ENCODE measurements around the gene LEAP2. TPM values are rescaled to one million over a fixed set of nuclear protein-coding genes. Genes with fewer than 3 reads are reported as not detected.

LEAP2 gene, protein sequence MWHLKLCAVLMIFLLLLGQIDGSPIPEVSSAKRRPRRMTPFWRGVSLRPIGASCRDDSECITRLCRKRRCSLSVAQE
- under 1 TPM in 1 of 2 donors, not detected in 1; 0.67 TPM for total RNA-seq

GRCh38 chr5:132873119-132873929, at the start of gene LEAP2:
TSS of gene LEAP2 (plus strand) at chr5:132873668. CDS start at chr5:132873695, 27 bp downstream.

GRCh38 chr5:132830436-132831094, 42.9 kb upstream of the LEAP2 start, which contains the start of gene SHROOM1:
TSS of gene SHROOM1 (minus strand) at chr5:132830647. CDS start at chr5:132826140, 4,507 bp downstream.

DNA sequence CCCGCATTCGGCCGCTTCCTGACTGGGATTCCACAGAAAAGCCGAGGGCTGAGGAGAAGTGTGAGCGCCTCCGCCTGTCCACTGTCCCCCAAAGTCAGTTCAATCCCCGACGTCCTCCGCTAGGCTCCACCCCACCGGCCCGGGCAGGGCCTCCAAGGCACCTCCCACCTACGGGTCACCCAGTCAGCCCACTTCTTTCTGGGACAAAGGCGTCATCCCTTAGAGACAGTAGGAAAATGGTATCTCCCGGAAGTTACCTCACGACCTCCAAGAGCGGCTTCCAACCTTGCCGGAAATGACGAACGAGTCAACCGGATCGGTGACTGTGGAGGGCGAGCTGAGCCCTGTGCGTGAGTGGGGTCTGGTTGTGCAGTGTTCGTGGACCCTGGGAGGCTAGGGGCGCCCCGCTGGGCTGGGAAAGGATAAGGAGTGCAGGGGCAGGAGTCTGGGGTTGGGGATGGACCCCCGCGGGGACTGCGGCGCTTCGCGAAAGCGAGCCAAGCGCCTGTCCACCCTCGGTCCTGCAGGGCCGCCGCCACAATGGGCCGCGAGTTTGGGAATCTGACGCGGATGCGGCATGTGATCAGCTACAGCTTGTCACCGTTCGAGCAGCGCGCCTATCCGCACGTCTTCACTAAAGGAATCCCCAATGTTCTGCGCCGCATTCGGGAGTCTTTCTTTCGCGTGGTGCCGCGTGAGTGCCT, 7.0 kb upstream of the LEAP2 start, which contains the start of the genes GDF9 and UQCRQ:
Gene GDF9 (minus strand): TSS at position 128 of the 704 bp plus-strand sequence. CDS start 1,936 bp downstream, outside the sequence.
Gene UQCRQ (plus strand): TSS at position 301 of the 704 bp plus-strand sequence. CDS start 240 bp downstream, at position 541.

Small RNAs within 50 kb of the gene (small RNA-seq; reads per million reads assigned to genes)
- gene RNA5SP192 = 0 reads per million in 2 donors

Other genes with a start within 250 kb of the LEAP2 start
- gene IL13, start 215.5 kb upstream of the LEAP2 start, total RNA-seq = not detected
- not detected for gene IL4, start 199.7 kb upstream of the LEAP2 start, total RNA-seq
- gene KIF3A, start 136.1 kb upstream of the LEAP2 start, total RNA-seq = 10 to 100 TPM; 14.8 to 15.3 TPM
- gene CCNI2, start 126.2 kb upstream of the LEAP2 start, total RNA-seq = under 1 TPM in 1 of 2 donors, not detected in 1; under 0.01 TPM
- gene SEPTIN8, start 96.4 kb upstream of the LEAP2 start, total RNA-seq = 10 to 100 TPM; 26.0 to 29.3 TPM
- not detected for gene SOWAHA, start 60.4 kb upstream of the LEAP2 start, total RNA-seq
- gene SHROOM1, start 43.0 kb upstream of the LEAP2 start, total RNA-seq = 1 to 10 TPM in 1 of 2 donors, under 1 TPM in 1; 1.00 to 4.1 TPM
- under 1 TPM; 0.33 to 0.34 TPM for gene GDF9, start 7.2 kb upstream of the LEAP2 start, total RNA-seq
- 100 to 1,000 TPM; 133 to 139 TPM for gene UQCRQ, start 7.0 kb upstream of the LEAP2 start, total RNA-seq
- 10 to 100 TPM; 82.3 to 88.8 TPM for gene AFF4, start 90.0 kb downstream of the LEAP2 start, total RNA-seq
- 10 to 100 TPM in 1 of 2 donors, 1 to 10 TPM in 1; 7.6 to 16.3 TPM for gene ZCCHC10, start 152.9 kb downstream of the LEAP2 start, total RNA-seq
- 100 to 1,000 TPM; 134 to 187 TPM for gene HSPA4, start 178.3 kb downstream of the LEAP2 start, total RNA-seq